SU-DHL-6 (cell line): ENCODE data around the gene TMCC1.

Experiments used
- CTCF ChIP-seq: fragments of 200-600 bp; sonication (generic); IDR thresholded peaks from one replicate; pipeline ENCODE4 v1.5.1; 2017; ENCODE audit warnings: antibody characterized with exemption, mild to moderate bottlenecking, low read length, moderate library complexity; ENCODE audit not compliant: insufficient read depth, poor library complexity, severe bottlenecking
- EZH2phosphoT487 ChIP-seq: fragments of 200-600 bp; sonication (generic), shearing (Covaris generic); conservative IDR thresholded peaks from 2 replicates; pipeline ENCODE4 v1.6.1; 2018; ENCODE audit warnings: mild to moderate bottlenecking, antibody characterized with exemption, low read length, moderate library complexity, mixed read lengths

DNA sequence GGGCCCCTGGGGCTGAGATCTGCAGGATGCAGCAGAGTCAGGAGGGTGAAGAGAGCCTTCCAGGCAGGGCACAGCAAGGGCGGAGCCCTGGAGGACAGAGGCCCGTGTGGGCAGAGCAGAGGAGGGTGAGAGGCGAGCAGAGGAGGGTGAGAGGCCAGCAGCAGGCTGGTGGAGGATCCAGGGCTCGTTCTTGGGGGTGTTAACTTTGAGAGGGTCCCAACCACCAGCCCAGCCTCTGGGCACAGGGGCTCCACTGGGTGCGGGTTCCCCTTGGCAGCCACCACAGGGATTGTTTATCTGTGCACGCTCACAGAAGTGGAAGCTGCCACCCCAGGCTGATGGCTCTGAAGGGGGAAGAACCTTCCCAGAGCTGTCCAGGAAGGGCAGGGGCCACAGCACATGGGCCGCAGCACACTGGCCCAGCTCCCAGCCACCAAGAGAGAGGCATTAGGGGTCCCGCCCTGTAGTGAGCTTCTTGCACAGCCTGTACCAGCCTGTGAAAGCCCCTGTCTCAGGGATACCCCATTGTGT is 277.7 kb downstream of the TMCC1 start:
- no peak for TF ChIP-seq CTCF
- no peak for TF ChIP-seq EZH2phosphoT487
